NCI-H2081 treated with DMSO at 0.1 percent for 48 hours (cell line): Measurements from ENCODE around the gene TNFSF8.

Experiments used
- DNase-seq: peaks from one replicate; lab custom pipeline; 2025; lab: John Stamatoyannopoulos, UW

The TNFSF8 gene

GRCh38 chr9:114905170-114905940, 25.0 kb downstream of the TNFSF8 start:
- DNase-seq, result no peak

GRCh38 chr9:114902786-114903524, 27.4 kb downstream of the TNFSF8 start:
- DNase-seq, result no peak

GRCh38 chr9:114900942-114901802, 29.2 kb downstream of the TNFSF8 start:
- no peak for DNase-seq

- no peak for DNase-seq
Measured at GRCh38 chr9:114899995-114900394, 30.4 kb downstream of the TNFSF8 start.

DNA sequence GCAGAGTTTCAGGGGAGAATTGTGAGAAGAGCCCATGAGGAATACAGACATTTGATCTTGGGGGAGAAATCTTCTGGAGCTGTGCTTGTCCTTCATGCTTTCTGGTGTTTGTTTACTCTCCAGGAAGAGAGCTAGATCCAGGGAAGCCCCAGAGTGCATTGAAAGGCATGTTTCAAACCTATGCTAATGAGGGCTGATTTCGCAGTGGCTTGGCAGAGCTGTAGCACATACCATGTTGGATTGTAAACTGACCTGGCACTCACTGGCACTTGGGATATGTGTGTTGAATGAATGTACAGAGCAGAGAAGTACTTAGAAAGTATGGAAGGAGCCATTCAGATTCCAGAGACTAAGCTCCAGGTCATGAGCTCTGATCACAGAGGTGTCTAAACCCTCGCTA, 30.9 kb downstream of the TNFSF8 start:
- DNase-seq, result no peak

DNA sequence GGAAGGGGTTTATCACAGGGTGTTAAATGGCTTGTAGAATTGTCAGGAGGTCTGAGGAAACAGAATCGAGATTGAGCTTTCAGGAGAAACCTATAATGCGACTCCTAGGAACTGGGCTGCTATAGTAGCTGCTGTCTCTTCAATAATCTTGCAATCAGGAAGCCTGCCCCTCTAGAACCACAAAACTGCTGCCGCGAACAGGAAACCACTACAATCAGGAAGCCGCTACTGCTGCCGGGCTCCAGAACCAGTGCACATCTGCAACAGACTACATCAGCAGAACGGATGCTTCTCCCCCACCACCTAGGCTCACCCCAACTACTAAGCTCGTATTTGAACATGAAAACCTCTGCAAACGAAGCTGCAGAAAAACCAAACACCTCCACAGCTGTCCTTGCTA, 31.6 kb downstream of the TNFSF8 start:
- no peak for DNase-seq

DNA sequence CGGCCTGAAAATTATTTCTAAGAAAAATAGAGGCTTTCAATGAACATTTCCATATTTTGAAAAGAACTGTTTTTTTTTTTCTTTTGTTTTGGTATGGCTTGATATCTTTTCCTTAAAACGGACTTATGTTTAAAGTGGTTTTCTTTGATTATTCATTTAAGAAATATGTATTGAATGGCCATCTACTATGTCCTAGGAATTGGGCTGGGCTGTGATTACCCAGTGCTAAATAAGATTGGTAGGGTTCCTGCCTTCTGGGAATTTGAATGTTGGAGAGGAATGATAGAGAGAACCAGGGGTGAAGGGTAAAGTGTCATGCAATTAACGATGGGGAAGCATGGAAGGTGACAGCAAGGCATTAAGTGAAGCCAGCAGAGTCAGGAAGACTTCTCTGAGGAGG, 33.2 kb downstream of the TNFSF8 start:
- DNase-seq, result no peak

- no peak for DNase-seq
Measured at GRCh38 chr9:114896344-114896743, 34.0 kb downstream of the TNFSF8 start.

DNA sequence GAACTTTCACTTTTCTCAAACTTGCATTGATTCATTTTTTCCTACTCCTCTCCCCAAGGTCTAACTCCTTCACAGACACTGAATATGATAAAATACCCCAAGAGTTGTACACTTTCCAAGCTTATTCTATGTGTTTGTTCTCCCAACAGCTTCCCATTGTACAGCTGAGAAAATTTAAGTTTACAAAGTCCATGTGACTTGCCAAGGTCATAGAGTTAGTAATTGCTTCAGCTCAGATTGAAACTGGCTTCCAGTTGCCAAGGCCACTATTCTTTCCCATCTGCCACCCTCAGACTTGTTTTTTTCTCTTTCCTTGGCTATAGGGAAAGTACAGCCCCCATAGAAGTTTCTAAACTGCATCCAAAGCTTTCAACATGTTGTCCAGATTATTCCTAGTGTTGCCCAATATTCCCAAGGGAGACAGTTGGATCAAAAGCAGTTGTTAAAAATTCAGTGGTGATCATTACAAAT, 34.8 kb downstream of the TNFSF8 start:
- DNase-seq, result no peak

DNA sequence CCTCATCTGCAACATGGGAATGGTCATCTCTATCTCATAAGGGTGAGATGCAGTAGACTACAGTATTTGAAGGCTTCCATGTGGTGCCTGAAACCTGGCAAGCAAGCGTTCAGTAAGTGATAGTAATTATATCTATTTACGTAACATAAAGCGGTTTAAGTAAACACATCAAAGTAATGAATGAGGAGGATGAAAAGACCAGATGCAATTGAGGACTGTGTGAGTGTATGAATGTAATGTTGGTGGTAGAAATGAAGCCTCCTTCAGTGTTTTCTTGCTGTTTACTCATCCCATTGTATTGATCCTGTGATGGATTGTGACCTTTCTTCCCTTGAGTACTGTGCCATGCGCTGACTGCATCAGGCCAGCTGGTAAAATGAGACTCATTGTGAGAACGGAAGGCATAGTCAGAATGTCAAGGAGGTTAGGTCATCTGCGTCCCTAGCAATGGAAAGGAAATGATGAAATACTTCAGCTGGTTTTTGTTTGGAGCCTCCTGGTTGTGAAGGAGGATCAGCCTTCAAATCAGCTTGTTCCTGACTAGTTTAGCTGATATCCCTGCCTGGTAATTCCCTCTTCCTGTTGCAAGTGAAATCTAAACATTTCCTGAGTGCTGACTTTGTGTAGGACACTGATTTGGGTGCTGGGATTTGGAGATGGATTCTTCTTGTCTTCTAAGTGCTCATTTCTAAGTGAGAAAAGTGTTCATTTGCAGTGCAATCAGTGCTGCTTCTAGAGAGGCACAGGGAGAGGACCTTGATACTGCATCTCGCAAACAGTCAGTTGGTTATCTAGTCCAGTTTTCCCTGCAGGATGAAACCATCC, 35.6 kb downstream of the TNFSF8 start:
- DNase-seq, result peak; percentile 41

GRCh38 chr9:114894206-114894605, 36.2 kb downstream of the TNFSF8 start:
- DNase-seq, result no peak

- no peak for DNase-seq
Measured at GRCh38 chr9:114893221-114894010, 37.0 kb downstream of the TNFSF8 start.

DNA sequence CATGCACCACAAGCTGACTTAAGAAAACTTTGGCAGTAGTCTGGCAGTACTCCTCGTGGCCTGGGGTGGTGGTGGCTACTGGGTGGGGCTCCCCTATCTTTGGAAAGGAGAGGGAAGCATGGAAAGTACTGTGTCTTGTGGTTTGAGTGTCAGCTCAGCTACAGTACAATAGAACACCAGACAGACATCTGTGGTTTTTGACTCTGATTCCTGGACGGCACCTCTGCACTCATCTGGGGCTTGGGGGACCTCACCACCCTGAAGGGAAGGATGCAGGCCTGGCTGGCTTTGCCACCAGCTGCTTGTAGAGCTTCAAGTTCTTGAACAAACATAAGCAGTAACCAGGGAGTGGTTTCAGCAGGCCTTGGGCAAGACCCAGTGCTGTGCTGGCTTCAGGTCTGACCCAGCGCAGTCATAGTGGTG, 40.6 kb downstream of the TNFSF8 start:
- DNase-seq, result no peak

DNA sequence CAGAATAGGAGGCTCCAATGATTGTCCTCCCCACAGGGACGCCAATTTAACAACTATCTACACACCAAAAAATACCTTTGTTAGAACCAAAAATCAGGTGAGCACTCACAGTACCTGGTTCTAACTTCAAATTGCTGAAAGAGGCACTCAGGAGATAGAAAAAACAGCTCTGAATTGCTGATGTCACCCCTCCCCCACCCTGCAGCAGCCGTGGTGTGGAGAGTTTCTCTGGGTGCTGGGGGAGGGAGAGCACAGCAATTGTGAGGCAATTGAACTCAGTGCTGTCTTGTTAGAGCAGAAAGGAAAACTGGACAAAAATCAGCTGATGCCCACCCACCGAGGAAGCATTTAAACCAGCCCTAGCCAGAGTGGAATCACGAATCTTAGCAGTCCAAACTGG, 41.8 kb downstream of the TNFSF8 start:
- no peak for DNase-seq

- no peak for DNase-seq
Measured at GRCh38 chr9:114887963-114888362, 42.4 kb downstream of the TNFSF8 start.

DNA sequence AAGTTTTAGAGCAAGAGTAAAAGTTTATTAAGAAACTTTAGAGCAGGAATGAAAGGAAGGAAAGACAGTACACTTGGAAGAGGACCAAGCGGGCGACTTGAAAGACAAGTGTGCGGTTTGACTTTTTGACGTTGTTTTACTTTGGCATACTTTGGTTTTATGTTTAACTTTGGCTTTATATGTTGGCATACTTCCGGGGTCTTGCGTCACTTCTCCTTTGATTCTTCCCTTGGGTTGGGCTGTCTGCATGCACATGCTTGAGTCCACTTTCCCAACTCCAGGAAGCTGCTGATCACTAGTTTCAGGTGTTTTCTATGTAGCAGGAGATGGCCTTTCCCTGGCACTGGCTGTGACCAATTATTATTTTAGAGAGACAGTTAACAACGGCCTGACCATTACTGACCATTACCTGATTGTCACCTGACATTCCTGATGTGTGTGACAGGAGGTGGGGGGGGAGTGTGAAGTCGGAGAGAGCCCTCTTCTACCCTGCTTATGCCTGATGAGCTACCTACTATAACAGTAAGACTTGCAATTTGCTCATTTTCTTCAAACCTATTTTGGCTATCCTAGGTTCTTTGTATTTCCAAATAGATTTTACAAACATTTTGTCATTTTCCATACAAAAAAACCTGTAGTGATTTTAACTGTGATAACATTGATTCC, 45.5 kb downstream of the TNFSF8 start:
- DNase-seq, result no peak

GRCh38 chr9:114883709-114884108, 46.7 kb downstream of the TNFSF8 start:
- DNase-seq, result no peak

DNA sequence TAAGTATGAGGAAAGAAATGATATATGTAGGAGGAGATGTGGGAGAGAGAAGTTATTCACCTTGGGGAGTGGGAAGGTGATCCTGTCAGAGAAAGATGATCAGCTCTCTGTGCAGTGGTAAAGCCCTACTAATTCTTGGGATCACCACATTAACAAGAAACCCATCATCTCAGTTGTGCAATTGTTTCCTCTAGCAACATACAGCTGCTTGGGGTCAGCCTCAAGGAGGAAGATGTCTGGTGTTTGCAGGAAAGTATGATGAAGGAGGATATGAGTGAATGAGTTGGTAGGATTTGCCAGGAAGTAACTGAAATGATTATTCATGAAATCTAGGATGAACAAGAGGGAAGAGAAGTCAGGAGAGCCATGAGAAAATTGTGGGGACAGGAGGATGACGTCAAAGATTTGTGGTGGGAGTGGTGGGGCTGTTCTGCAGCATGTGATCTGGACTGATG, 50.1 kb downstream of the TNFSF8 start:
- no peak for DNase-seq

- DNase-seq, result no peak
Measured at GRCh38 chr9:114878879-114879564, 51.4 kb downstream of the TNFSF8 start.
